H9 (cell line): ENCODE results near the gene AIFM1. TPM values are rescaled to one million over a fixed set of nuclear protein-coding genes. Genes with fewer than 3 reads are reported as not detected.

Source experiments
- DNase-seq: peaks from one replicate; pipeline ENCODE4 v3.0.0-alpha.2; 2017
- H2AFZ ChIP-seq: one replicate; pipeline ENCODE4 v1.6.1; 2013; ENCODE audit warnings: mild to moderate bottlenecking, low read length, control low read depth, moderate library complexity
- H2AK5ac ChIP-seq: 2 replicates; pipeline ENCODE4 v1.6.1; 2013; ENCODE audit warnings: low read length, control low read depth, mixed read lengths; ENCODE audit not compliant: insufficient read length
- H2BK120ac ChIP-seq: one replicate; pipeline ENCODE4 v1.6.1; 2013; ENCODE audit warnings: low read depth, mild to moderate bottlenecking, low read length, control low read depth, inconsistent platforms; ENCODE audit not compliant: poor library complexity, severe bottlenecking
- H2BK12ac ChIP-seq: 2 replicates; pipeline ENCODE4 v1.6.1; 2013; ENCODE audit warnings: low read length, control low read depth, mixed read lengths, low read depth; ENCODE audit not compliant: insufficient read length
- H2BK15ac ChIP-seq: 2 replicates; pipeline ENCODE4 v1.6.1; 2013; ENCODE audit warnings: low read depth, low read length, control low read depth
- H2BK20ac ChIP-seq: one replicate; pipeline ENCODE4 v1.6.1; 2013; ENCODE audit warnings: low read depth, mild to moderate bottlenecking, low read length, control low read depth, inconsistent platforms; ENCODE audit not compliant: poor library complexity, severe bottlenecking
- H2BK5ac ChIP-seq: 2 replicates; pipeline ENCODE4 v1.6.1; 2013; ENCODE audit warnings: low read length, control low read depth, mixed read lengths; ENCODE audit not compliant: insufficient read length
- H3K14ac ChIP-seq: 2 replicates; pipeline ENCODE4 v1.6.1; 2013; ENCODE audit warnings: low read length, control low read depth; ENCODE audit not compliant: insufficient read depth
- H3K18ac ChIP-seq: 2 replicates; pipeline ENCODE4 v1.6.1; 2013; ENCODE audit warnings: low read depth, mild to moderate bottlenecking, mixed read lengths, low read length, control low read depth; ENCODE audit not compliant: insufficient read length
- H3K23ac ChIP-seq: 2 replicates; pipeline ENCODE4 v1.6.1; 2013; ENCODE audit warnings: low read length, control low read depth, mixed read lengths, low read depth; ENCODE audit not compliant: insufficient read length
- H3K23me2 ChIP-seq: 2 replicates; pipeline ENCODE4 v1.6.1; 2013; ENCODE audit warnings: low read depth, mild to moderate bottlenecking, mixed read lengths, low read length, control low read depth; ENCODE audit not compliant: insufficient read length, poor library complexity, severe bottlenecking
- H3K27ac ChIP-seq: 2 replicates; pipeline ENCODE4 v1.5.1; 2013; ENCODE audit warnings: low read length, control low read depth, mixed read lengths, low read depth; ENCODE audit not compliant: insufficient read length
- H3K27me3 ChIP-seq: 2 replicates; pipeline ENCODE4 v1.6.1; 2013; ENCODE audit warnings: low read length, control low read depth, inconsistent platforms; ENCODE audit not compliant: insufficient read depth
- H3K4ac ChIP-seq: 2 replicates; pipeline ENCODE4 v1.6.1; 2013; ENCODE audit warnings: low read depth, mild to moderate bottlenecking, control low read depth, inconsistent platforms, low read length, moderate library complexity
- H3K4me1 ChIP-seq: 2 replicates; pipeline ENCODE4 v1.6.1; 2013; ENCODE audit warnings: low read length, control low read depth, inconsistent platforms; ENCODE audit not compliant: insufficient read depth
- H3K4me2 ChIP-seq: 2 replicates; pipeline ENCODE4 v1.6.1; 2013; ENCODE audit warnings: low read length, control low read depth, mixed read lengths; ENCODE audit not compliant: insufficient read length, insufficient read depth
- H3K56ac ChIP-seq: 2 replicates; pipeline ENCODE4 v1.6.1; 2013; ENCODE audit warnings: low read depth, mild to moderate bottlenecking, mixed read lengths, low read length, control low read depth; ENCODE audit not compliant: insufficient read length
- H3K79me1 ChIP-seq: 2 replicates; pipeline ENCODE4 v1.6.1; 2013; ENCODE audit warnings: low read depth, mild to moderate bottlenecking, moderate library complexity, low read length, control low read depth, inconsistent platforms; ENCODE audit not compliant: insufficient read depth, poor library complexity, severe bottlenecking
- H3K79me2 ChIP-seq: 2 replicates; pipeline ENCODE4 v1.6.1; 2013; ENCODE audit warnings: low read length, control low read depth, inconsistent platforms; ENCODE audit not compliant: insufficient read depth
- H3K9ac ChIP-seq: 2 replicates; pipeline ENCODE4 v1.6.1; 2013; ENCODE audit warnings: low read length, control low read depth, mixed read lengths; ENCODE audit not compliant: insufficient read length; ENCODE audit errors: extremely low read depth
- H3K9me3 ChIP-seq: one replicate; pipeline ENCODE4 v1.6.1; 2013; ENCODE audit warnings: low read depth, low read length, inconsistent platforms; ENCODE audit not compliant: control insufficient read depth
- H3T11ph ChIP-seq: one replicate; pipeline ENCODE4 v1.6.1; 2013; ENCODE audit warnings: mild to moderate bottlenecking, low read length, control low read depth, inconsistent platforms
- H4K20me1 ChIP-seq: one replicate; pipeline ENCODE4 v1.6.1; 2013; ENCODE audit not compliant: control insufficient read depth, insufficient read length, insufficient read depth
- H4K5ac ChIP-seq: 2 replicates; pipeline ENCODE4 v1.6.1; 2013; ENCODE audit warnings: low read depth, mild to moderate bottlenecking, mixed read lengths, low read length, control low read depth; ENCODE audit not compliant: insufficient read length
- H4K8ac ChIP-seq: replicated peaks from 2 replicates; pipeline ENCODE4 v1.6.1; 2013; ENCODE audit warnings: low read length, control low read depth, mixed read lengths, low read depth; ENCODE audit not compliant: insufficient read length
- H4K91ac ChIP-seq: 2 replicates; pipeline ENCODE4 v1.6.1; 2013; ENCODE audit warnings: low read depth, mild to moderate bottlenecking, moderate library complexity, mixed read lengths, low read length, control low read depth; ENCODE audit not compliant: insufficient read length
- H3K27ac Mint-ChIP-seq, 3 experiments: 2 replicates in 2 of 3; 3 replicates in 1 of 3; pipeline ENCODE4 v1.8.0; 2020 to 2021; ENCODE audit warnings: mixed read lengths in 3 of 3, mild to moderate bottlenecking in 1 of 3, moderate library complexity in 1 of 3
- H3K27me3 Mint-ChIP-seq: 2 replicates; pipeline ENCODE4 v1.8.0; 2021; ENCODE audit warnings: low read depth, mild to moderate bottlenecking, moderate library complexity, mixed read lengths
- H3K36me3 Mint-ChIP-seq, 3 experiments: 2 replicates in 2 of 3; 3 replicates in 1 of 3; pipeline ENCODE4 v1.8.0; 2020 to 2021; ENCODE audit warnings: low read depth in 3 of 3, mixed read lengths in 3 of 3; ENCODE audit not compliant: insufficient read depth in 1 of 3
- H3K4me1 Mint-ChIP-seq, 2 experiments: 2 replicates each; pipeline ENCODE4 v1.8.0; 2020; ENCODE audit warnings: mixed read lengths in 2 of 2
- H3K4me3 Mint-ChIP-seq, 2 experiments: 2 replicates in 1 of 2; 3 replicates in 1 of 2; pipeline ENCODE4 v1.8.0; 2020 to 2021; ENCODE audit warnings: mild to moderate bottlenecking in 2 of 2, mixed read lengths in 2 of 2, moderate library complexity in 1 of 2
- H3K9me3 Mint-ChIP-seq, 2 experiments: 2 replicates in 1 of 2; 3 replicates in 1 of 2; pipeline ENCODE4 v1.8.0; 2020; ENCODE audit warnings: mild to moderate bottlenecking in 2 of 2, mixed read lengths in 2 of 2, moderate library complexity in 1 of 2
- CTCF ChIP-seq: fragments of 200-600 bp; sonication (generic); conservative IDR thresholded peaks from 3 replicates; pipeline ENCODE4 v1.8.0; 2021; ENCODE audit warnings: antibody characterized with exemption, mild to moderate bottlenecking
- WGBS: extraction: QIAGEN DNeasy Blood & Tissue Kit; methylation state at CpG from one replicate; pipeline ENCODE4 v1.1.7; 2013; ENCODE audit warnings: missing lambda C conversion rate, low lambda C conversion rate, mixed read lengths; ENCODE audit not compliant: insufficient read length; ENCODE audit errors: extremely low coverage; 5-methylcytosine and 5-hydroxymethylcytosine counted together
- total RNA-seq: library from RNA; stranded (reverse); gene quantifications from 2 replicates; pipeline ENCODE4 v1.2.1, GENCODE V29; 2021

Gene AIFM1
- total RNA-seq, 1 experiment from 2014 or later = 43.7 TPM

- H2BK20ac ChIP-seq = no peak overlapping the region
- H4K5ac ChIP-seq = no peak overlapping the region
- H3K18ac ChIP-seq = no peak overlapping the region
- Mint-ChIP-seq H3K4me3 (no peak overlapping the region; a peak in 1 of 5 replicates), H3K9me3 (peaks cover 0 to 68% of the 10 kb centered on the region in 2 experiments; a peak in 4 of 5 replicates), H3K27me3 (no peaks in the 10 kb centered on the region; the same call in none of the 2 replicates), H3K4me1 (peaks cover 6 to 7% of the 10 kb centered on the region in 2 experiments), H3K27ac (no peak overlapping the region), H3K36me3 (peaks cover 0 to 2% (median 0%) of the 10 kb centered on the region in 3 experiments; a peak in 2 of 7 replicates)
- H3K27me3 ChIP-seq = no peaks in the 10 kb centered on the region
- H3K4me1 ChIP-seq = no peaks in the 10 kb centered on the region
- DNase-seq = no peak
- no peak for TF ChIP-seq CTCF
- H3K23me2 ChIP-seq = no peaks in the 10 kb centered on the region
- no peaks in the 10 kb centered on the region for H3K79me2 ChIP-seq
- H3K14ac ChIP-seq = no peak overlapping the region
- H3K4me2 ChIP-seq = no peak overlapping the region
- H3K27ac ChIP-seq = no peak overlapping the region
- H3K4ac ChIP-seq = no peak overlapping the region
- H3K9ac ChIP-seq = no peak overlapping the region
- no peak overlapping the region for H4K8ac ChIP-seq
- no peak overlapping the region for H2AK5ac ChIP-seq
- H2AFZ ChIP-seq = no peak overlapping the region
- peaks cover 14% of the 10 kb centered on the region for H3K9me3 ChIP-seq
- no peak overlapping the region for H4K91ac ChIP-seq
- H2BK5ac ChIP-seq = no peak overlapping the region
- no peak overlapping the region for H3K23ac ChIP-seq
- no peaks in the 10 kb centered on the region for H3K79me1 ChIP-seq
- H2BK15ac ChIP-seq = no peak overlapping the region
- H3K56ac ChIP-seq = no peak overlapping the region
- WGBS = no CpG with 5 or more reads among the region's 6 CpGs
- H2BK120ac ChIP-seq = no peak overlapping the region
- H2BK12ac ChIP-seq = no peak overlapping the region
- H3T11ph ChIP-seq = no peak overlapping the region
- no peaks in the 10 kb centered on the region for H4K20me1 ChIP-seq
Observed at GRCh38 chrX:130095249-130096030, 70.2 kb downstream of the AIFM1 start.
